Endodermal cell (in vitro differentiated cells): Measurements from ENCODE around the gene ADRB2. TPM values are rescaled to one million over a fixed set of nuclear protein-coding genes. Genes with fewer than 3 reads are reported as not detected.
A peak's percentile ranks its signal among the peaks of the same experiment; 100 is the strongest.

Source experiments
- DNase-seq: peaks from one replicate; pipeline ENCODE4 v3.0.0-alpha.2; 2017
- H3K27ac ChIP-seq: 2 replicates; pipeline ENCODE4 v1.5.1; 2013; ENCODE audit warnings: mild to moderate bottlenecking, low read depth, low read length, moderate library complexity
- H3K27me3 ChIP-seq: 2 replicates; pipeline ENCODE4 v1.6.1; 2013; ENCODE audit warnings: mild to moderate bottlenecking, low read length, moderate library complexity; ENCODE audit not compliant: insufficient read depth, control insufficient read depth, poor library complexity, severe bottlenecking
- H3K36me3 ChIP-seq: 2 replicates; pipeline ENCODE4 v1.7.0; 2013; ENCODE audit warnings: mild to moderate bottlenecking, low read length, moderate library complexity; ENCODE audit not compliant: control insufficient read depth, insufficient read depth
- H3K4me1 ChIP-seq: one replicate; pipeline ENCODE4 v1.7.0; 2013; ENCODE audit warnings: low read length; ENCODE audit not compliant: control insufficient read depth, insufficient read depth
- H3K4me3 ChIP-seq: 2 replicates; pipeline ENCODE4 v1.5.1; 2013; ENCODE audit warnings: mild to moderate bottlenecking, low read length, moderate library complexity
- H3K9ac ChIP-seq: 2 replicates; pipeline ENCODE4 v1.6.1; 2013; ENCODE audit warnings: mild to moderate bottlenecking, low read length, moderate library complexity; ENCODE audit not compliant: poor library complexity, severe bottlenecking; ENCODE audit errors: extremely low read depth
- H3K9me3 ChIP-seq: 2 replicates; pipeline ENCODE4 v1.6.1; 2013; ENCODE audit warnings: mild to moderate bottlenecking, low read length, moderate library complexity; ENCODE audit not compliant: control insufficient read depth
- H3K27ac Mint-ChIP-seq: 2 replicates; pipeline ENCODE4 v1.8.0; 2020; ENCODE audit warnings: mixed read lengths
- H3K27me3 Mint-ChIP-seq: 2 replicates; pipeline ENCODE4 v1.8.0; 2021; ENCODE audit warnings: mild to moderate bottlenecking, mixed read lengths; ENCODE audit not compliant: insufficient read depth
- H3K36me3 Mint-ChIP-seq: 2 replicates; pipeline ENCODE4 v1.8.0; 2020; ENCODE audit warnings: low read depth, mixed read lengths
- H3K4me1 Mint-ChIP-seq: 2 replicates; pipeline ENCODE4 v1.8.0; 2020; ENCODE audit warnings: mixed read lengths
- H3K4me3 Mint-ChIP-seq: 2 replicates; pipeline ENCODE4 v1.8.0; 2020; ENCODE audit warnings: mild to moderate bottlenecking, moderate library complexity, mixed read lengths
- H3K9me3 Mint-ChIP-seq: 2 replicates; pipeline ENCODE4 v1.8.0; 2020; ENCODE audit warnings: mild to moderate bottlenecking, mixed read lengths
- CTCF ChIP-seq: fragments of 200-600 bp; sonication (generic); conservative IDR thresholded peaks from 2 replicates; pipeline ENCODE4 v1.5.0; 2021; ENCODE audit warnings: antibody characterized with exemption, mild to moderate bottlenecking
- WGBS, 2 experiments: methylation state at CpG; one replicate each; pipeline versions ENCODE4 v1.1.5 to v1.1.7; 2013; ENCODE audit warnings: missing lambda C conversion rate in 2 of 2, mixed read lengths in 1 of 2; ENCODE audit not compliant: insufficient coverage in 1 of 2, insufficient read length in 1 of 2; 5-methylcytosine and 5-hydroxymethylcytosine counted together
- total RNA-seq, 2 donors: library from RNA; stranded (reverse); fragmentation: NEBNext Ultra II Directional in 1 of 2; extraction: Animal tissue kit (Norgen Biotek cat#: 25700) in 1 of 2; gene quantifications; 2 replicates in 1 of 2; 3 replicates in 1 of 2; pipeline ENCODE4 v1.2.1, GENCODE V29; 2021

ADRB2 gene
- total RNA-seq, 2 donors from 2014 or later, result 0.20 to 0.42 TPM

- Mint-ChIP-seq H3K4me1 (no peaks in the 10 kb centered on the region), H3K36me3 (no peaks in the 10 kb centered on the region), H3K27me3 (peaks cover 8% of the 10 kb centered on the region), H3K9me3 (no peaks in the 10 kb centered on the region), H3K4me3 (no peak overlapping the region), H3K27ac (no peak overlapping the region)
- H3K27ac ChIP-seq, result no peak overlapping the region
- WGBS, 2 experiments, result 89% methylated on average over 1 to 7 of the region's 7 CpGs
- no peak for DNase-seq
- no peak overlapping the region for H3K9ac ChIP-seq
- H3K36me3 ChIP-seq, result no peaks in the 10 kb centered on the region
- peak; percentile 43 for TF ChIP-seq CTCF
- no peaks in the 10 kb centered on the region for H3K27me3 ChIP-seq
- H3K4me3 ChIP-seq, result no peak overlapping the region
- H3K4me1 ChIP-seq, result no peaks in the 10 kb centered on the region
- H3K9me3 ChIP-seq, result no peaks in the 10 kb centered on the region
Measured at GRCh38 chr5:148844433-148845280, 18.2 kb downstream of the ADRB2 start.

- Mint-ChIP-seq H3K36me3 (no peaks in the 10 kb centered on the region), H3K4me3 (no peak overlapping the region), H3K9me3 (no peaks in the 10 kb centered on the region), H3K27ac (no peak overlapping the region), H3K27me3 (peaks cover 4% of the 10 kb centered on the region), H3K4me1 (no peaks in the 10 kb centered on the region)
- H3K27me3 ChIP-seq, result peaks cover 11% of the 10 kb centered on the region
- H3K36me3 ChIP-seq, result no peaks in the 10 kb centered on the region
- DNase-seq, result no peak
- TF ChIP-seq CTCF, result no peak
- no peak overlapping the region for H3K9ac ChIP-seq
- no peak overlapping the region for H3K4me3 ChIP-seq
- no peaks in the 10 kb centered on the region for H3K9me3 ChIP-seq
- no peak overlapping the region for H3K27ac ChIP-seq
- no peaks in the 10 kb centered on the region for H3K4me1 ChIP-seq
Measured at GRCh38 chr5:148846930-148847329, 20.5 kb downstream of the ADRB2 start.

- no peaks in the 10 kb centered on the region for H3K9me3 Mint-ChIP-seq
- H3K27me3 ChIP-seq, result peaks cover 13% of the 10 kb centered on the region
- WGBS, 2 experiments, result 89% methylated on average over 2 of the region's 2 CpGs; no CpG with 5 or more reads in 1 of the 2 experiments
- H3K9ac ChIP-seq, result no peak overlapping the region
- DNase-seq, result no peak
- H3K4me1 Mint-ChIP-seq, result no peaks in the 10 kb centered on the region
- no peak overlapping the region for H3K4me3 Mint-ChIP-seq
- no peak overlapping the region for H3K27ac ChIP-seq
- no peak overlapping the region for H3K4me3 ChIP-seq
- no peaks in the 10 kb centered on the region for H3K4me1 ChIP-seq
- no peak for TF ChIP-seq CTCF
- peaks cover 4% of the 10 kb centered on the region for H3K27me3 Mint-ChIP-seq
- no peaks in the 10 kb centered on the region for H3K36me3 ChIP-seq
- H3K9me3 ChIP-seq, result no peaks in the 10 kb centered on the region
- H3K27ac Mint-ChIP-seq, result no peak overlapping the region
- no peaks in the 10 kb centered on the region for H3K36me3 Mint-ChIP-seq
Measured at GRCh38 chr5:148847456-148847855, 21.0 kb downstream of the ADRB2 start.
